HepG2 (cell line): ENCODE data around the gene SLC25A19. TPM values are rescaled to one million over a fixed set of nuclear protein-coding genes. Genes with fewer than 3 reads are reported as not detected.
A peak's percentile ranks its signal among the peaks of the same experiment; 100 is the strongest.

ENCODE experiments used
- AKAP8 ChIP-seq: sonication (generic); formaldehyde crosslinking; IDR thresholded peaks from 2 replicates; pipeline ENCODE4 v1.5.1; 2020; ENCODE audit warnings: mild to moderate bottlenecking, missing genetic modification reagents
- GRHL1 ChIP-seq: sonication (generic); formaldehyde crosslinking; conservative IDR thresholded peaks from 2 replicates; pipeline ENCODE4 v1.8.0; 2022; ENCODE audit warnings: missing genetic modification reagents
- LCORL ChIP-seq, 2 experiments: fragments of 450-650 bp in 1 of 2; sonication (generic) in 1 of 2; formaldehyde crosslinking in 1 of 2; IDR thresholded peaks; 2 replicates each; pipeline versions ENCODE4 v1.5.0 to v1.6.1; 2017 to 2020; ENCODE audit warnings: antibody characterized with exemption in 1 of 2, missing genetic modification reagents in 1 of 2
- MZF1 ChIP-seq: sonication (generic); formaldehyde crosslinking; IDR thresholded peaks from 2 replicates; pipeline ENCODE4 v1.8.1; 2023; ENCODE audit warnings: mild to moderate bottlenecking, missing genetic modification reagents, borderline replicate concordance
- PHF20 ChIP-seq: sonication (generic); formaldehyde crosslinking; IDR thresholded peaks from 2 replicates; pipeline ENCODE4 v1.5.0; 2020; ENCODE audit warnings: mild to moderate bottlenecking, missing genetic modification reagents
- SP140L ChIP-seq: sonication (generic); formaldehyde crosslinking; IDR thresholded peaks from 2 replicates; pipeline ENCODE4 v1.4.0; 2020; ENCODE audit warnings: missing genetic modification reagents, borderline replicate concordance
- TFAP4 ChIP-seq: sonication (generic); IDR thresholded peaks from 2 replicates; pipeline ENCODE4 v1.6.1; 2016; ENCODE audit warnings: low read depth, borderline replicate concordance
- TGIF2 ChIP-seq: IDR thresholded peaks from 2 replicates; pipeline ENCODE4 v1.6.1; 2016; ENCODE audit warnings: control low read depth, missing compliant biosample characterization
- TP53 ChIP-seq: sonication (generic); formaldehyde crosslinking; conservative IDR thresholded peaks from 2 replicates; pipeline ENCODE4 v1.4.0; 2020; ENCODE audit warnings: missing genetic modification reagents
- ZBTB39 ChIP-seq: sonication (generic); formaldehyde crosslinking; IDR thresholded peaks from 2 replicates; pipeline ENCODE4 v1.5.0; 2020; ENCODE audit warnings: missing genetic modification reagents
- ZNF367 ChIP-seq: sonication (generic); formaldehyde crosslinking; IDR thresholded peaks from 2 replicates; pipeline ENCODE4 v1.4.0; 2020; ENCODE audit warnings: missing genetic modification reagents, borderline replicate concordance
- ZNF512B ChIP-seq: sonication (generic); formaldehyde crosslinking; IDR thresholded peaks from 2 replicates; pipeline ENCODE4 v1.5.1; 2020; ENCODE audit warnings: missing genetic modification reagents, mild to moderate bottlenecking, borderline replicate concordance
- ZNF740 ChIP-seq: sonication (generic); formaldehyde crosslinking; IDR thresholded peaks from 2 replicates; pipeline ENCODE4 v1.4.0; 2020; ENCODE audit warnings: missing genetic modification reagents
- polyA plus RNA-seq, 8 experiments: library from polyadenylated mRNA; depleted of rRNA in 3 of 8; stranded (reverse) in 7 of 8; unstranded in 1 of 8; fragments of >200 nt; fragmentation: Illumina TruSeq in 4 of 8; extraction: Trizol in 4 of 8; gene quantifications; 2 replicates each; pipeline versions ENCODE4 v1.2.1 to v1.2.3, GENCODE V29; 2011 to 2016; ENCODE audit warnings: low read depth in 4 of 8, missing spikeins in 1 of 8, mixed read lengths in 1 of 8; ENCODE audit not compliant: insufficient read depth in 1 of 8
- total RNA-seq, 5 experiments: library from RNA; depleted of rRNA; stranded (reverse); fragments of >200 nt; fragmentation: Illumina TruSeq; extraction: Trizol; gene quantifications; 2 replicates each; pipeline ENCODE4 v1.2.3, GENCODE V29; 2016; ENCODE audit warnings: low read depth in 1 of 5
- TF ChIP-seq, protein P1 (sequence below): sonication (generic); formaldehyde crosslinking; IDR thresholded peaks from 2 replicates; pipeline ENCODE4 v1.9.0; 2021; ENCODE audit warnings: missing genetic modification reagents, mild to moderate bottlenecking, borderline replicate concordance
- TF ChIP-seq, protein P2 (sequence below): sonication (generic); formaldehyde crosslinking; IDR thresholded peaks from 2 replicates; pipeline ENCODE4 v1.8.0; 2022; ENCODE audit warnings: mild to moderate bottlenecking, missing genetic modification reagents, borderline replicate concordance
- TF ChIP-seq, protein P3 (sequence below): sonication (generic); formaldehyde crosslinking; IDR thresholded peaks from 2 replicates; pipeline ENCODE4 v1.8.1; 2022; ENCODE audit warnings: mild to moderate bottlenecking, missing genetic modification reagents
- TF ChIP-seq, protein P4 (sequence below): sonication (generic); formaldehyde crosslinking; IDR thresholded peaks from 2 replicates; pipeline ENCODE4 v1.4.0; 2020; ENCODE audit warnings: missing genetic modification reagents

SLC25A19 gene
- total and polyA plus RNA-seq, 2 of the 13 experiments (the other 11 are each of a cell fraction or from before 2014, with no cell fraction given): 24.4 to 41.4 TPM

DNA sequence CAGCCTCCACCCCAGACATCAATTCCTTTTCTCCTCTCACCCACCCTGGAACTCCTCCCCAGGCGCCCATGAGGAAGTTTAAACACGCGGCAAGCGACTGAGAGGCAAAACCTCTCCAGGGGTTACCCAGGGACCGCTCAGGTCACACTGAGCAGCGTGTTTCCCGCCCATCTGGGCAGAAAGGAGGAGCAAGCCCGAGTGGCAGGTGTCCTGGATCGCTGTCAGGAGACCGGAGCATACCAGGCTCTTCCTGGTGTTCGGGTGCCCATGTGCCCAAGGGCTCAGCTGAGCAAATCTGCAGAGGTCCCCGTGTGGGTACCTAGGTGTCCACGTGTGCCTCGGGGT is 491 bp downstream of the SLC25A19 start (continued):
- TF ChIP-seq LCORL (IDR thresholded peaks at IDR 0.05) (no peak), LCORL (CRISPR knock-in tag; IDR thresholded peaks at IDR 0.05) (no peak), ZNF740 (no peak; the same call in 1 of the 2 replicates), ZNF512B (CRISPR knock-in tag) (0 out of 2 replicates have a peak, but pooled peaks have one; percentile 45), PHF20 (no peak), ZBTB39 (CRISPR knock-in tag) (no peak), TP53 (CRISPR knock-in tag) (no peak; the same call in 1 of the 2 replicates), SP140L (CRISPR knock-in tag) (no peak), TGIF2 (CRISPR knock-in tag) (peak; percentile 83), GRHL1 (CRISPR knock-in tag) (no peak), TFAP4 (no peak), MZF1 (CRISPR knock-in tag) (no peak), AKAP8 (CRISPR knock-in tag) (no peak), ZNF367 (no peak)
- TF ChIP-seq, protein P1, sequence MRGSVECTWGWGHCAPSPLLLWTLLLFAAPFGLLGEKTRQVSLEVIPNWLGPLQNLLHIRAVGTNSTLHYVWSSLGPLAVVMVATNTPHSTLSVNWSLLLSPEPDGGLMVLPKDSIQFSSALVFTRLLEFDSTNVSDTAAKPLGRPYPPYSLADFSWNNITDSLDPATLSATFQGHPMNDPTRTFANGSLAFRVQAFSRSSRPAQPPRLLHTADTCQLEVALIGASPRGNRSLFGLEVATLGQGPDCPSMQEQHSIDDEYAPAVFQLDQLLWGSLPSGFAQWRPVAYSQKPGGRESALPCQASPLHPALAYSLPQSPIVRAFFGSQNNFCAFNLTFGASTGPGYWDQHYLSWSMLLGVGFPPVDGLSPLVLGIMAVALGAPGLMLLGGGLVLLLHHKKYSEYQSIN (CRISPR knock-in tag): no peak
- TF ChIP-seq, protein P2, sequence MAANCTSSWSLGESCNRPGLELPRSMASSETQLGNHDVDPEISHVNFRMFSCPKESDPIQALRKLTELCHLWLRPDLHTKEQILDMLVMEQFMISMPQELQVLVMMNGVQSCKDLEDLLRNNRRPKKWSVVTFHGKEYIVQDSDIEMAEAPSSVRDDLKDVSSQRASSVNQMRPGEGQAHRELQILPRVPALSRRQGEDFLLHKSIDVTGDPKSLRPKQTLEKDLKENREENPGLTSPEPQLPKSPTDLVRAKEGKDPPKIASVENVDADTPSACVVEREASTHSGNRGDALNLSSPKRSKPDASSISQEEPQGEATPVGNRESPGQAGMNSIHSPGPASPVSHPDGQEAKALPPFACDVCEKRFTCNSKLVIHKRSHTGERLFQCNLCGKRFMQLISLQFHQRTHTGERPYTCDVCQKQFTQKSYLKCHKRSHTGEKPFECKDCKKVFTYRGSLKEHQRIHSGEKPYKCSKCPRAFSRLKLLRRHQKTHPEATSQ (CRISPR knock-in tag): no peak
- TF ChIP-seq, protein P3, sequence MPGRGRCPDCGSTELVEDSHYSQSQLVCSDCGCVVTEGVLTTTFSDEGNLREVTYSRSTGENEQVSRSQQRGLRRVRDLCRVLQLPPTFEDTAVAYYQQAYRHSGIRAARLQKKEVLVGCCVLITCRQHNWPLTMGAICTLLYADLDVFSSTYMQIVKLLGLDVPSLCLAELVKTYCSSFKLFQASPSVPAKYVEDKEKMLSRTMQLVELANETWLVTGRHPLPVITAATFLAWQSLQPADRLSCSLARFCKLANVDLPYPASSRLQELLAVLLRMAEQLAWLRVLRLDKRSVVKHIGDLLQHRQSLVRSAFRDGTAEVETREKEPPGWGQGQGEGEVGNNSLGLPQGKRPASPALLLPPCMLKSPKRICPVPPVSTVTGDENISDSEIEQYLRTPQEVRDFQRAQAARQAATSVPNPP (CRISPR knock-in tag): no peak
- TF ChIP-seq, protein P4, sequence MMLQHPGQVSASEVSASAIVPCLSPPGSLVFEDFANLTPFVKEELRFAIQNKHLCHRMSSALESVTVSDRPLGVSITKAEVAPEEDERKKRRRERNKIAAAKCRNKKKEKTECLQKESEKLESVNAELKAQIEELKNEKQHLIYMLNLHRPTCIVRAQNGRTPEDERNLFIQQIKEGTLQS (CRISPR knock-in tag): no peak
